ENCODE data around the gene AGK.

DNA sequence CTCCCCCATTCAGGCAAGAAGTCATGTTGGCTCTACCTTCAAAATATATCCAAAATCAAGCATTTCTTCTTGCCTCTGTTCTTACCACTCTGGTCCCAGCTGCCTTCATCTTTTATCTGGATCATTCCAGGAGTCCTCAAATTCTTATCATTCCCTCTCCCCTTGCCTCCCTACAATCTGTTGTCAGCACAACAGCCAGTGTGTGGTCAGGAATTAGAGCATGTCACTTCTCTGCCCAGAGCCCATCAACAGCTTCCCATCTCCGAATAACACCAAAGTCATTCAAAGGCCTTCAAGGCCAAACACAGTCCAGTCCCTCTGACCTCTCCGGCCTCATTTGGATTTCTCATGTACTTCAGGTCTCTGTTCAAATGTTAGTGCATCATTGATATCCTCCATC, 80.3 kb downstream of the AGK start:
- TF ChIP-seq ZNF565 (CRISPR knock-in tag; conservative IDR thresholded peaks at IDR 0.05; ENCODE audit: low read depth) (no peak), SNAI2 (CRISPR knock-in tag; IDR thresholded peaks at IDR 0.05) (no peak), OSR1 (CRISPR knock-in tag; IDR thresholded peaks at IDR 0.05) (no peak), TOX (CRISPR knock-in tag; IDR thresholded peaks at IDR 0.05; ENCODE audit: borderline replicate concordance) (no peak), ISL1 (CRISPR knock-in tag; IDR thresholded peaks at IDR 0.05) (no peak), RARB (CRISPR knock-in tag; IDR thresholded peaks at IDR 0.05) (no peak), CREB5 (CRISPR knock-in tag; IDR thresholded peaks at IDR 0.05; ENCODE audit: low read depth) (no peak), ZC3H10 (CRISPR knock-in tag; IDR thresholded peaks at IDR 0.05) (no peak)
- TF ChIP-seq, protein P1, sequence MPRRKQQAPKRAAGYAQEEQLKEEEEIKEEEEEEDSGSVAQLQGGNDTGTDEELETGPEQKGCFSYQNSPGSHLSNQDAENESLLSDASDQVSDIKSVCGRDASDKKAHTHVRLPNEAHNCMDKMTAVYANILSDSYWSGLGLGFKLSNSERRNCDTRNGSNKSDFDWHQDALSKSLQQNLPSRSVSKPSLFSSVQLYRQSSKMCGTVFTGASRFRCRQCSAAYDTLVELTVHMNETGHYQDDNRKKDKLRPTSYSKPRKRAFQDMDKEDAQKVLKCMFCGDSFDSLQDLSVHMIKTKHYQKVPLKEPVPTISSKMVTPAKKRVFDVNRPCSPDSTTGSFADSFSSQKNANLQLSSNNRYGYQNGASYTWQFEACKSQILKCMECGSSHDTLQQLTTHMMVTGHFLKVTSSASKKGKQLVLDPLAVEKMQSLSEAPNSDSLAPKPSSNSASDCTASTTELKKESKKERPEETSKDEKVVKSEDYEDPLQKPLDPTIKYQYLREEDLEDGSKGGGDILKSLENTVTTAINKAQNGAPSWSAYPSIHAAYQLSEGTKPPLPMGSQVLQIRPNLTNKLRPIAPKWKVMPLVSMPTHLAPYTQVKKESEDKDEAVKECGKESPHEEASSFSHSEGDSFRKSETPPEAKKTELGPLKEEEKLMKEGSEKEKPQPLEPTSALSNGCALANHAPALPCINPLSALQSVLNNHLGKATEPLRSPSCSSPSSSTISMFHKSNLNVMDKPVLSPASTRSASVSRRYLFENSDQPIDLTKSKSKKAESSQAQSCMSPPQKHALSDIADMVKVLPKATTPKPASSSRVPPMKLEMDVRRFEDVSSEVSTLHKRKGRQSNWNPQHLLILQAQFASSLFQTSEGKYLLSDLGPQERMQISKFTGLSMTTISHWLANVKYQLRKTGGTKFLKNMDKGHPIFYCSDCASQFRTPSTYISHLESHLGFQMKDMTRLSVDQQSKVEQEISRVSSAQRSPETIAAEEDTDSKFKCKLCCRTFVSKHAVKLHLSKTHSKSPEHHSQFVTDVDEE (CRISPR knock-in tag; IDR thresholded peaks at IDR 0.05), result no peak
- TF ChIP-seq, protein P2, sequence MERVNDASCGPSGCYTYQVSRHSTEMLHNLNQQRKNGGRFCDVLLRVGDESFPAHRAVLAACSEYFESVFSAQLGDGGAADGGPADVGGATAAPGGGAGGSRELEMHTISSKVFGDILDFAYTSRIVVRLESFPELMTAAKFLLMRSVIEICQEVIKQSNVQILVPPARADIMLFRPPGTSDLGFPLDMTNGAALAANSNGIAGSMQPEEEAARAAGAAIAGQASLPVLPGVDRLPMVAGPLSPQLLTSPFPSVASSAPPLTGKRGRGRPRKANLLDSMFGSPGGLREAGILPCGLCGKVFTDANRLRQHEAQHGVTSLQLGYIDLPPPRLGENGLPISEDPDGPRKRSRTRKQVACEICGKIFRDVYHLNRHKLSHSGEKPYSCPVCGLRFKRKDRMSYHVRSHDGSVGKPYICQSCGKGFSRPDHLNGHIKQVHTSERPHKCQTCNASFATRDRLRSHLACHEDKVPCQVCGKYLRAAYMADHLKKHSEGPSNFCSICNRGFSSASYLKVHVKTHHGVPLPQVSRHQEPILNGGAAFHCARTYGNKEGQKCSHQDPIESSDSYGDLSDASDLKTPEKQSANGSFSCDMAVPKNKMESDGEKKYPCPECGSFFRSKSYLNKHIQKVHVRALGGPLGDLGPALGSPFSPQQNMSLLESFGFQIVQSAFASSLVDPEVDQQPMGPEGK (CRISPR knock-in tag; IDR thresholded peaks at IDR 0.05; ENCODE audit: borderline replicate concordance), result no peak

Measured in SK-N-SH treated with all-trans-retinoic acid at 6 μM for 48 hours (cell line).